Type B pancreatic cell (in vitro differentiated cells): ENCODE measurements around the gene EHBP1L1. TPM values are rescaled to one million over a fixed set of nuclear protein-coding genes. Genes with fewer than 3 reads are reported as not detected.
A peak's percentile ranks its signal among the peaks of the same experiment; 100 is the strongest.

Source experiments
- DNase-seq: peaks from one replicate; pipeline ENCODE4 v3.0.0; 2021; ENCODE audit warnings: mixed read lengths; ENCODE audit not compliant: unreplicated experiment; ENCODE audit errors: extremely low spot score
- H3K27ac Mint-ChIP-seq: 2 replicates; pipeline ENCODE4 v1.8.0; 2021; ENCODE audit warnings: mild to moderate bottlenecking, mixed read lengths
- H3K27me3 Mint-ChIP-seq: 2 replicates; pipeline ENCODE4 v1.8.0; 2021; ENCODE audit warnings: mixed read lengths
- H3K36me3 Mint-ChIP-seq: 2 replicates; pipeline ENCODE4 v1.8.0; 2021; ENCODE audit warnings: mixed read lengths
- H3K4me1 Mint-ChIP-seq: one replicate; pipeline ENCODE4 v1.8.0; 2021; ENCODE audit warnings: mixed read lengths; ENCODE audit not compliant: unreplicated experiment
- H3K4me3 Mint-ChIP-seq: 2 replicates; pipeline ENCODE4 v1.8.0; 2021; ENCODE audit warnings: mild to moderate bottlenecking, mixed read lengths
- H3K9me3 Mint-ChIP-seq: 2 replicates; pipeline ENCODE4 v1.8.0; 2021; ENCODE audit warnings: mixed read lengths
- total RNA-seq: library from RNA; stranded (reverse); gene quantifications from 2 replicates; pipeline ENCODE4 v1.2.1, GENCODE V29; 2021; ENCODE audit warnings: low replicate concordance
- TF ChIP-seq, protein P1 (sequence below): fragments of 200-600 bp; sonication (generic); conservative IDR thresholded peaks from 2 replicates; pipeline ENCODE4 v1.5.0; 2021; ENCODE audit warnings: antibody characterized with exemption, mild to moderate bottlenecking

The EHBP1L1 gene
- total RNA-seq, 1 donor from 2014 or later: 14.7 TPM

DNA sequence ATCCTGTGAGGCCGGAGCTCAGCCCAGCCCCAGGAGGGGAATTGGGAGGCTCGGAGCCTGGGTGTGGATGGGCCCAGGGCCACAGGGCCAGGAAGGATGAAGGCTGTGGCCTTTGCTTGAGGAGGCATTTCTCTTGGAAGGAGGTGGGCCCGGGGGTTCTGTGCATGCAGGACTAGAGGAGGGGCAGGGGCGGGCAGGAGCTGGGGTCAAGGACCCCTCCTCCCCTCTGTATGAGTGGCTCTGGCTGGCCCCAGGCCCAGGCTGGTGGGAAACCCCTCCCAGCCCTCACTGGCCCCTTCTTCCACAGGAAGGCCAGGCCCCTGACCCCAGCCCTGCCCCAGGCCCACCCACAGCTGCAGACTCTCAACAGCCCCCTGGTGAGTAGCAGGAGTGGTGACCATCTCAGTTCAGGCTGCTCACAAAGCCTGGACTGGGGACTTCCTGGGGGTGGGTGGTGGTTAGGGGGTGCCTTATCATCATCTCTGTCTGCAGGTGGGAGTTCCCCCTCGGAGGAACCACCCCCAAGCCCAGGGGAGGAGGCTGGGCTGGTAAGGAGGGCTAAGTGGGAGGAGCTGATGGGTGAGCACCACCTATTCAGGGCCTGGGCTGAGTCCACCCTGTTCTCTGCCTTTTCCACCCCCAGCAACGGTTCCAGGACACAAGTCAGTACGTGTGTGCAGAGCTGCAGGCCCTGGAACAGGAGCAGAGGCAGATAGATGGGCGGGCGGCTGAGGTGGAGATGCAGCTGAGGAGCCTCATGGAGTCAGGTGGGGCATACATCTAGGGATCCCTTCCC lies 13.8 kb downstream of the EHBP1L1 start:
- Mint-ChIP-seq H3K27me3 (peaks cover 20% of the 10 kb centered on the region), H3K9me3 (no peaks in the 10 kb centered on the region), H3K4me3 (no peak overlapping the region), H3K36me3 (no peaks in the 10 kb centered on the region), H3K4me1 (peaks cover 17% of the 10 kb centered on the region), H3K27ac (no peak overlapping the region)
- TF ChIP-seq, protein P1, sequence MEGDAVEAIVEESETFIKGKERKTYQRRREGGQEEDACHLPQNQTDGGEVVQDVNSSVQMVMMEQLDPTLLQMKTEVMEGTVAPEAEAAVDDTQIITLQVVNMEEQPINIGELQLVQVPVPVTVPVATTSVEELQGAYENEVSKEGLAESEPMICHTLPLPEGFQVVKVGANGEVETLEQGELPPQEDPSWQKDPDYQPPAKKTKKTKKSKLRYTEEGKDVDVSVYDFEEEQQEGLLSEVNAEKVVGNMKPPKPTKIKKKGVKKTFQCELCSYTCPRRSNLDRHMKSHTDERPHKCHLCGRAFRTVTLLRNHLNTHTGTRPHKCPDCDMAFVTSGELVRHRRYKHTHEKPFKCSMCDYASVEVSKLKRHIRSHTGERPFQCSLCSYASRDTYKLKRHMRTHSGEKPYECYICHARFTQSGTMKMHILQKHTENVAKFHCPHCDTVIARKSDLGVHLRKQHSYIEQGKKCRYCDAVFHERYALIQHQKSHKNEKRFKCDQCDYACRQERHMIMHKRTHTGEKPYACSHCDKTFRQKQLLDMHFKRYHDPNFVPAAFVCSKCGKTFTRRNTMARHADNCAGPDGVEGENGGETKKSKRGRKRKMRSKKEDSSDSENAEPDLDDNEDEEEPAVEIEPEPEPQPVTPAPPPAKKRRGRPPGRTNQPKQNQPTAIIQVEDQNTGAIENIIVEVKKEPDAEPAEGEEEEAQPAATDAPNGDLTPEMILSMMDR: no peak
- no peak for DNase-seq

GRCh38 chr11:65590240-65590738 lies 14.4 kb downstream of the EHBP1L1 start:
- peaks cover 17% of the 10 kb centered on the region for H3K4me1 Mint-ChIP-seq
- no peaks in the 10 kb centered on the region for H3K36me3 Mint-ChIP-seq

GRCh38 chr11:65591939-65592857 lies 16.3 kb downstream of the EHBP1L1 start:
- no peak for DNase-seq
- TF ChIP-seq, protein P1: peak; percentile 58
- H3K4me1 Mint-ChIP-seq: peaks cover 10% of the 10 kb centered on the region
- H3K27me3 Mint-ChIP-seq: peaks cover 15% of the 10 kb centered on the region
- H3K27ac Mint-ChIP-seq: no peak overlapping the region
- peak overlapping the region; percentile 57 for H3K4me3 Mint-ChIP-seq
- no peaks in the 10 kb centered on the region for H3K9me3 Mint-ChIP-seq
- H3K36me3 Mint-ChIP-seq: no peaks in the 10 kb centered on the region

More at GRCh38 chr11:65590240-65590738, 14.4 kb downstream of the EHBP1L1 start:
- Mint-ChIP-seq H3K27ac (no peak overlapping the region), H3K27me3 (peaks cover 20% of the 10 kb centered on the region), H3K4me3 (peak overlapping the region; percentile 54), H3K9me3 (no peaks in the 10 kb centered on the region)
- TF ChIP-seq, protein P1: no peak
- no peak for DNase-seq

DNA sequence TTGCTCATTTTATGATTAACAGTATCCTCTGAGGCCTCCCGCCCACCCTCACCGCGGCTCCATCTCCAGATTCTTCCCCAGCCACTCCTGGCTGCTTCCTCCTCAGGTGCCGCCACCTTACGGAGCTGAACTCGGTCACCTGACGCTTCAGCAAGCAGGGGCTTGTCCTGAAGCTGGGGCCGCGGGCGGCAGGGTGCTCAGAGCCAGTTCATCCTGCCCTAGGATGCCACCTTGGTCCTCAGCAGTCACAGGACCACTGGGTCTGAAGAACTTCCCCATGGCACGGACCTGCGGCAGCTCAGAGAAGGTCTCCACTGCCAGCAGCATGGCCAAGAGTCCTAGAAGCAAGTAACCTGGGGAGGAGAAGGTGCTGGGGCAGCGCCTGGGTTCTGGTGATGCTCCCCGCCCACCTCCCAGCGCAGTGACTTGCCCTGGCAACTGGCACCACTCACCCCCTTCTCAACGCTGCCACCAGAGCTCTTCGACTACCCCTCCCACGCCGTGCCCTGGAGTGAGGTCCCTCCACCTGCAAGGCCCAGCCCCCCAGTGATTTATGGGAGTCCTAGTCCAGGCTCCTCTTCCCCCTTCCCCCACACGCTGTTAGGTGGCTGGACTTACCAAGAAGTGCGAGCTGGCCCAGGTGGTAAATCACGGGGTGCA lies 17.1 kb downstream of the EHBP1L1 start:
- peaks cover 15% of the 10 kb centered on the region for H3K27me3 Mint-ChIP-seq
- peak overlapping the region; percentile 47 for H3K4me3 Mint-ChIP-seq
- TF ChIP-seq, protein P1: no peak
- H3K4me1 Mint-ChIP-seq: peaks cover 10% of the 10 kb centered on the region
- H3K9me3 Mint-ChIP-seq: no peaks in the 10 kb centered on the region
- DNase-seq: no peak
- H3K27ac Mint-ChIP-seq: no peak overlapping the region
- H3K36me3 Mint-ChIP-seq: no peaks in the 10 kb centered on the region
